Measurements from ENCODE around the gene TUG1. TPM values are rescaled to one million over a fixed set of nuclear protein-coding genes. Genes with fewer than 3 reads are reported as not detected.

TUG1 gene
- total and polyA plus RNA-seq, 9 of the 15 experiments (the other 6 are each of a cell fraction or from before 2014, with no cell fraction given), result 24.7 to 132 (median 58.9) TPM

- TF ChIP-seq ZNF277 (CRISPR knock-in tag; IDR thresholded peaks at IDR 0.05; ENCODE audit: borderline replicate concordance), result no peak
- TF ChIP-seq MAFG (tag; conservative IDR thresholded peaks at IDR 0.05), result no peak
- no peak for TF ChIP-seq PTTG1 (tag; IDR thresholded peaks at IDR 0.05; ENCODE audit: low read depth)
- no peak for TF ChIP-seq RBM22 (IDR thresholded peaks at IDR 0.05; ENCODE audit: low read depth, low read length, poor library complexity, severe bottlenecking)
- peak; percentile 56 for TF ChIP-seq HCFC1 (IDR thresholded peaks at IDR 0.05; ENCODE audit: low read depth, low read length)
- TF ChIP-seq NFE2L1 (tag; IDR thresholded peaks at IDR 0.05; ENCODE audit: borderline replicate concordance, low read depth), result no peak
- TF ChIP-seq SRSF7 (optimal IDR thresholded peaks at IDR 0.05; ENCODE audit: low read depth, low read length), result no peak
- TF ChIP-seq RFX1 (IDR thresholded peaks at IDR 0.05), result no peak
- no peak for TF ChIP-seq TRIM25 (IDR thresholded peaks at IDR 0.05; ENCODE audit: borderline replicate concordance)
- no peak for TF ChIP-seq ZSCAN32 (CRISPR knock-in tag; IDR thresholded peaks at IDR 0.05)
- TF ChIP-seq ZNF449 (CRISPR knock-in tag; IDR thresholded peaks at IDR 0.05), result no peak
- no peak for TF ChIP-seq NCOA4 (IDR thresholded peaks at IDR 0.05; ENCODE audit: partially characterized antibody)
- no peak for TF ChIP-seq HES1 (IDR thresholded peaks at IDR 0.05; ENCODE audit: low read depth)
- TF ChIP-seq KHSRP (IDR thresholded peaks at IDR 0.05), result no peak
- TF ChIP-seq BRF2 (IDR thresholded peaks at IDR 0.05; ENCODE audit: borderline replicate concordance, insufficient read depth, insufficient read length), result no peak
- peak; percentile 65 for TF ChIP-seq NEUROD1 (IDR thresholded peaks at IDR 0.05; ENCODE audit: borderline replicate concordance, low read depth, low read length, partially characterized antibody)
- no peak for TF ChIP-seq MLX (CRISPR knock-in tag; conservative IDR thresholded peaks at IDR 0.05)
- TF ChIP-seq U2AF1 (optimal IDR thresholded peaks at IDR 0.05; ENCODE audit: low read depth, low read length), result no peak
- no peak; the same call in 1 of the 2 replicates for TF ChIP-seq ZNF324 (CRISPR knock-in tag; IDR thresholded peaks at IDR 0.05)
These were observed at the start of gene TUG1 (continued) for GRCh38 chr22:30968924-30969531.
